Activated B cell treated with CpG ODN at 0.5 μM for 24 hours (primary cell): Measurements from ENCODE around the gene CCNF. TPM values are rescaled to one million over a fixed set of nuclear protein-coding genes. Genes with fewer than 3 reads are reported as not detected.

Experiments used
- ATAC-seq: fragments of 200-7000 bp; cut with Tn5 transposase; one replicate; pipeline ENCODE4 v1.10.0; 2021; ENCODE audit warnings: low read depth, mild to moderate bottlenecking, moderate library complexity
- CTCF ChIA-PET: fragments of 350-600 bp; sonication (Branson Sonifier 250); formaldehyde crosslinking; loops from one replicate; lab custom pipeline; 2021; ENCODE audit warnings: antibody characterized with exemption; lab: Charles Lee
- POLR2A ChIA-PET: fragments of 350-600 bp; sonication (Branson Sonifier 250); formaldehyde crosslinking; loops from one replicate; lab custom pipeline; 2021; ENCODE audit warnings: antibody characterized with exemption; lab: Charles Lee
- DNase-seq: peaks from one replicate; pipeline ENCODE4 v3.0.0; 2022
- H3K27ac Mint-ChIP-seq: one replicate; pipeline ENCODE4 v1.8.0; 2020; ENCODE audit warnings: mixed read lengths
- H3K27me3 Mint-ChIP-seq: one replicate; pipeline ENCODE4 v1.8.0; 2021; ENCODE audit warnings: mixed read lengths
- H3K36me3 Mint-ChIP-seq: one replicate; pipeline ENCODE4 v1.8.0; 2021; ENCODE audit warnings: low read depth, mixed read lengths
- H3K4me1 Mint-ChIP-seq: one replicate; pipeline ENCODE4 v1.8.0; 2021; ENCODE audit warnings: mixed read lengths
- H3K4me3 Mint-ChIP-seq: one replicate; pipeline ENCODE4 v1.8.0; 2020; ENCODE audit warnings: mild to moderate bottlenecking, mixed read lengths
- H3K9me3 Mint-ChIP-seq: one replicate; pipeline ENCODE4 v1.8.0; 2020; ENCODE audit warnings: mixed read lengths
- CTCF ChIP-seq: fragments of 200-600 bp; IDR thresholded peaks from one replicate; pipeline ENCODE4 v1.8.0; 2022; ENCODE audit warnings: antibody characterized with exemption, mild to moderate bottlenecking
- intact Hi-C: fragments of 100-400 bp; cut with micrococcal nuclease; formaldehyde crosslinking; loops from one replicate; pipeline ENCODE4 v1.15.1; 2024
- total RNA-seq: library from RNA; stranded (reverse); gene quantifications from 2 replicates; pipeline ENCODE4 v1.2.3, GENCODE V29; 2022

CCNF gene
- total RNA-seq, 1 donor from 2014 or later: 5.5 TPM

DNA sequence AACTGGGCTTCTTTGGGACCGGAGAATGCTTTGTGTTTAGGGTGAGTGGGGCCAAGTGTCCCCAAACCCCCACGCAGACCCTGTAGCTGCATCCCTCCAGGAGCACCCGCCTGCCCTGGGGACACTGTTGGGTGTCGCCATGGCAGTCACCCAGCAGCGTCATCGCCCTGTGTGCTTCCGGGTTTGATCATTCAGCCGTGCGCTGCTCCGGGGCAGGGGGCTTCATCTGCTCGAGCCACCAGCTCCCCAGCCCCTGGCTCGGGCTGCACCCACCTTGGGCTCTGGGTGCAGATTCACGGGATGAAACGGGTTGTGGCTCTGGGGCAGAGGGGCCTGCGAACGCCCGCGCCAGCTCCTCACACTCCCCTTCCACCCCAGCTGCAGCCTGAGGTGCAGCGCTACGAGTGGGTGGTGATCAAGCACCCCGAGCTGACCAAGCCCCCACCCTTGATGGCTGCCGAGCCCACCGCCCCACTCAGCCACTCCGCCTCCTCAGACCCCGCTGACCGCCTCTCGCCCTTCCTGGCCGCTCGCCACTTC lies 70.7 kb downstream of the CCNF start:
- H3K4me1 Mint-ChIP-seq: peaks cover 3% of the 10 kb centered on the region
- H3K4me3 Mint-ChIP-seq: no peak overlapping the region
- intact Hi-C loops: loop anchor here (5.0 kb wide), 1 partner anchor 498 kb away; no protein-coding TSS in a partner anchor
- ChIA-PET POLR2A (interaction anchor here (0.6 to 1.4 kb wide), 3 partner anchors 345 to 575 kb away, joined by 4 to 10 read pairs (median 7); partner anchors contain the start of gene TRAF7), CTCF (interaction anchor here (1.9 to 2.5 kb wide), 2 partner anchors 70 to 305 kb away, joined by 9 to 17 read pairs; no protein-coding TSS in a partner anchor)
- no peak overlapping the region for H3K27ac Mint-ChIP-seq
- TF ChIP-seq CTCF: no peak
- ATAC-seq (no peak), DNase-seq (no peak)
- H3K9me3 Mint-ChIP-seq: no peaks in the 10 kb centered on the region
- no peaks in the 10 kb centered on the region for H3K27me3 Mint-ChIP-seq
- peaks cover 17% of the 10 kb centered on the region for H3K36me3 Mint-ChIP-seq

DNA sequence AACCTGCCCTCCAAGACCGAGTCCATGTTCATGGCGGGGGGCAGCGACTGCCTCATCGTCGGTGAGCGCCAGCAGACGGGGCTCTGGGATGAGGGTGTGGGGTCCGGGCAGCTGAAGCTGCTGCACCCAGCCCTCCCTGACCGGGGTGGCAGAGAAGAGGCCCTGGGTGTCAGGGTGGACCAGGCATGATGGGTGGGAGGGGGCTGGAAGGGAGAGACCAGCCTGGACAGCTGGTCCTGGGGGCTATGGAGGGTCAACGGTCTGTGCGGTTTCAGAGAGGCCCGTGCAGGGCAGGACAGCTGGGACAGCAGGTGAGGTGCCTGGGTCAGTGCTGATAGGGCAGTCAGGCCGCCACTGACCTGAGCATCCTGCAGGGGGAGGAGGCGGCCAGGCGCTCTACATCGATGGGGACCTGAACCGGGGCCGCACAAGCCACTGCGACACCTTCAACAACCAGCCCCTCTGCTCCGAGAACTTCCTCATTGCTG lies 71.2 kb downstream of the CCNF start:
- ChIA-PET CTCF (interaction anchor here (1.0 to 2.5 kb wide), 6 partner anchors 12 to 306 kb away, joined by 3 to 17 read pairs (median 7); partner anchors contain the start of genes ECI1 and TEDC2), POLR2A (interaction anchor here (0.6 to 1.4 kb wide), 5 partner anchors 26 to 574 kb away, joined by 4 to 10 read pairs (median 4); partner anchors contain the start of genes TBC1D24 and TRAF7)
- H3K4me1 Mint-ChIP-seq: peaks cover 7% of the 10 kb centered on the region
- no peaks in the 10 kb centered on the region for H3K27me3 Mint-ChIP-seq
- DNase-seq (no peak), ATAC-seq (no peak)
- H3K27ac Mint-ChIP-seq: no peak overlapping the region
- no peak for TF ChIP-seq CTCF
- H3K36me3 Mint-ChIP-seq: peaks cover 17% of the 10 kb centered on the region
- no peaks in the 10 kb centered on the region for H3K9me3 Mint-ChIP-seq
- intact Hi-C loops: loop anchor here (5.0 kb wide), 1 partner anchor 498 kb away; no protein-coding TSS in a partner anchor
- H3K4me3 Mint-ChIP-seq: no peak overlapping the region

DNA sequence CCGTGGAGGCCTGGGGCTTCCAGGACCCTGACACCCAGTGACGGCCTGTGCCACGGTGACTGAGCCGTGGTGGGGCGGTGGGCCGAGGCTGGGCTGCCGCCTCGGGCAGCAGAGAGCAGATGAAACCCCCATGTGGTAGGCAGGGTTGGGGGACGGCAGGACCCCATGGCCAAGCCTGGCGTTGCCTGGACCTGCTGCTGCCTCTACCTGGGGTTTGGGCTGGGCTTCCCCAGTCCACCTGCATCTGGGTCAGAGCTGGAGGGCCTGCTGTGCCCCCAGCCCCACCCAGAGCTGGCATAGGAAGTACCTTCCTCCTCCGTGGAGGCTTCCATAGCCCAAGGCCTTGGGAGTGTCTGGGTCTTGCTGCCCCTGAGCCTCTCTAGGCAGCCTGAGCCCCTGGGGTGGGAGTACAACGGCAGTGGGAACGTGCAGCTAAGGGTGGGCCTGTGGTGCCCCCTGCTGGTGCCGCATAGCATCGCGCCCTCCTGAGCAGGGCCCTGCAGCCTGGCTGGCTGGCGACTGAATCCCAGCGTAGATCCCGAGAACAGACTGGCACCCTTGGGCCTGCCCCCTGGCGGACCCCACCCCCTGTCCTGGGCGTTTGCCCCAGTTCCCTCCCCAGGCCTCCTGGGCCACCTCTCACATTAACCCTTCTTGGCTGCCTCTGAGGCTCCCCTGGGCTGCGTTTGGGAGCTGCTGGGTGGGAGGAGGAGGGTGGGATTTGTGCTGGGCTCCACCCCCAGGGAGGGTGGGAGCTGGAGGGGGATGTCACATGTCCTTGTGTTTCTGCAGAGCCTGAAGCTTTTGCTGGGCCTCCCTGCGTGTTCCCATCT lies 71.9 kb downstream of the CCNF start:
- peak; percentile 84 for TF ChIP-seq CTCF
- ChIA-PET POLR2A (interaction anchor here (0.8 to 1.2 kb wide), 4 partner anchors 9 to 306 kb away, joined by 3 to 8 read pairs (median 4); partner anchors contain the start of gene TBC1D24), CTCF (interaction anchor here (0.5 to 2.5 kb wide), 13 partner anchors 8 to 645 kb away, joined by 3 to 17 read pairs (median 4); partner anchors contain the start of genes ECI1 and TEDC2)
- H3K27ac Mint-ChIP-seq: no peak overlapping the region
- H3K4me3 Mint-ChIP-seq: no peak overlapping the region
- H3K27me3 Mint-ChIP-seq: no peaks in the 10 kb centered on the region
- peaks cover 11% of the 10 kb centered on the region for H3K4me1 Mint-ChIP-seq
- ATAC-seq (peak; percentile 98), DNase-seq (peak; percentile 77)
- no peaks in the 10 kb centered on the region for H3K9me3 Mint-ChIP-seq
- H3K36me3 Mint-ChIP-seq: peaks cover 14% of the 10 kb centered on the region
- intact Hi-C loops: loop anchor here (1.0 to 5.0 kb wide), 7 partner anchors 14 to 499 kb away; partner anchors contain the start of genes ABCA3, CCNF and ECI1

- ChIA-PET POLR2A (interaction anchor here (0.8 to 1.2 kb wide), 3 partner anchors 8 to 27 kb away, joined by 3 to 8 read pairs (median 4); partner anchors contain the start of gene TBC1D24), CTCF (interaction anchor here (0.9 to 2.5 kb wide), 9 partner anchors 13 to 480 kb away, joined by 3 to 17 read pairs (median 4); partner anchors contain the start of gene ECI1)
- H3K36me3 Mint-ChIP-seq: peaks cover 9% of the 10 kb centered on the region
- peaks cover 20% of the 10 kb centered on the region for H3K4me1 Mint-ChIP-seq
- H3K27ac Mint-ChIP-seq: no peak overlapping the region
- no peak for ATAC-seq
- TF ChIP-seq CTCF: no peak
- no peak overlapping the region for H3K4me3 Mint-ChIP-seq
- H3K9me3 Mint-ChIP-seq: no peaks in the 10 kb centered on the region
- no peaks in the 10 kb centered on the region for H3K27me3 Mint-ChIP-seq
- DNase-seq: no peak
- intact Hi-C loops: loop anchor here (1.0 to 5.0 kb wide), 7 partner anchors 15 to 500 kb away; partner anchors contain the start of genes ABCA3, CCNF and ECI1
These were observed 73.0 kb downstream of the CCNF start for GRCh38 chr16:2501946-2502895.
